GM10248 (cell line): Measurements from ENCODE around the gene TTC9C.
"Not testable (repeated sequence)": the region's sequence is repeated elsewhere in the genome, so short reads cannot be mapped to it uniquely, and the experiment has no call there.

Experiments used
- CTCF ChIA-PET: fragments of 300-600 bp; sonication (Branson Sonifier 250); formaldehyde crosslinking; extraction: SDS; loops from one replicate; lab custom pipeline; 2021; ENCODE audit warnings: antibody characterized with exemption; lab: Yijun Ruan, JAX
- POLR2A ChIA-PET: fragments of 350-650 bp; sonication (Branson Sonifier 250); formaldehyde crosslinking; extraction: SDS; loops from one replicate; lab custom pipeline; 2020; ENCODE audit warnings: antibody characterized with exemption; lab: Yijun Ruan, JAX
- DNase-seq: peaks from one replicate; pipeline ENCODE4 v3.0.0; 2012; ENCODE audit errors: extremely low spot score
- TF ChIP-seq, protein P1 (sequence below): IDR thresholded peaks from 2 replicates; pipeline ENCODE4 v1.5.1; 2012; ENCODE audit warnings: mild to moderate bottlenecking, low read depth; ENCODE audit errors: extremely low read depth, missing control alignments, control extremely low read depth

Gene TTC9C

DNA sequence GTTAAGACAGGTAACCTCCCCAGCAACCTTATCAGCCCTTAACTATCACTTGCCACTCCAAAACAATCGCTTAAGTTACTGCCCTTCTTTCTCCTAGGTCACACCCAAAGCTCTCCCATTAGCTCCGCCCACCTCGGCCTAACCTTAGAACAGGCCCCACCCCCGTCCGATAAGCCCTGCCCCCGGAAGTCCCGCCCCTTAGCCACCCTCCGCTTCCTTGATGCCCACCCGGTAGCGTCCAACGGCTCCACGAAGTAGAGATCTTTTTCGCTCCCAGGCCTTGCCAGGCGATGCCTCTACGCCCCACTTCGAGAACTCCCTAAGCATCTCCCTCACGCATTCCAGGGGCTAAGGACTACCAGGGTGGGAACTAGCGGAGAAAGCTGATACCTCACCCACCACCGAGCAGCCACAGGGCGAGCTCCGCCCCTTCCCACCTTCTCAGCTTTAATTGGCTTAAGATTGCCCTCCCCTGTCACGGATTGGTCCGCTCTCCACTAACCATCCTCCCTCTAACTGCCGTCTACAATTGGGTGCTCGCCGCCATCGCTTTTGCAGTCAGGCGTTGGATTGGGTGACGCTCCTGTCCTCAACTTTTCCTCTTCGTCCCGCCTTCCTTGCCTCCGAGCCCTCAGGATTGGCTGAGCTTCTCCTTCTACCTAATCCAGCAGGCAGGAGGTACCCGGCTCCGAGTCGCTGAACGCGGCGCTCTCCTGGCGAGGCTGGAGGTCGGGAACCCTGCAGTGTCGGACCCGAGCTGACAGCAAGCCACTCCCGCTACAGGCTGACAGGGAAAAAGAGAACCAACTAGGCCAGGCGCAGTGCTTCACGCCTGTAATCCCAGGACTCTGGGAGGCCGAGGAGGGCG lies 25.7 kb downstream of the TTC9C start, which contains the start of gene ZBTB3:
TSS of gene ZBTB3 (minus strand) at position 425 of the 868 bp plus-strand sequence. CDS start 496 bp downstream, outside the sequence.
- TF ChIP-seq, protein P1, sequence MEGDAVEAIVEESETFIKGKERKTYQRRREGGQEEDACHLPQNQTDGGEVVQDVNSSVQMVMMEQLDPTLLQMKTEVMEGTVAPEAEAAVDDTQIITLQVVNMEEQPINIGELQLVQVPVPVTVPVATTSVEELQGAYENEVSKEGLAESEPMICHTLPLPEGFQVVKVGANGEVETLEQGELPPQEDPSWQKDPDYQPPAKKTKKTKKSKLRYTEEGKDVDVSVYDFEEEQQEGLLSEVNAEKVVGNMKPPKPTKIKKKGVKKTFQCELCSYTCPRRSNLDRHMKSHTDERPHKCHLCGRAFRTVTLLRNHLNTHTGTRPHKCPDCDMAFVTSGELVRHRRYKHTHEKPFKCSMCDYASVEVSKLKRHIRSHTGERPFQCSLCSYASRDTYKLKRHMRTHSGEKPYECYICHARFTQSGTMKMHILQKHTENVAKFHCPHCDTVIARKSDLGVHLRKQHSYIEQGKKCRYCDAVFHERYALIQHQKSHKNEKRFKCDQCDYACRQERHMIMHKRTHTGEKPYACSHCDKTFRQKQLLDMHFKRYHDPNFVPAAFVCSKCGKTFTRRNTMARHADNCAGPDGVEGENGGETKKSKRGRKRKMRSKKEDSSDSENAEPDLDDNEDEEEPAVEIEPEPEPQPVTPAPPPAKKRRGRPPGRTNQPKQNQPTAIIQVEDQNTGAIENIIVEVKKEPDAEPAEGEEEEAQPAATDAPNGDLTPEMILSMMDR, result no peak
- ChIA-PET POLR2A (interaction anchor here (0.6 to 2.6 kb wide), 20 partner anchors 8 to 180 kb away, joined by 3 to 27 read pairs (median 4); partner anchors contain the start of genes C11orf98, CSKMT, EEF1G and HNRNPUL2), CTCF (interaction anchor here (0.8 to 5.5 kb wide), 16 partner anchors 8 to 329 kb away, joined by 3 to 46 read pairs (median 5); partner anchors contain the start of genes HNRNPUL2, POLR2G, SLC3A2 and TAF6L)
- peak; percentile 96 for DNase-seq

GRCh38 chr11:62755086-62755615 lies 26.9 kb downstream of the TTC9C start:
- TF ChIP-seq, protein P1, result no peak
- no peak for DNase-seq
- POLR2A ChIA-PET, result interaction anchor here (0.6 to 2.0 kb wide), 3 partner anchors 9 to 120 kb away, joined by 4 to 9 read pairs (median 5); partner anchors contain the start of gene TAF6L
- CTCF ChIA-PET, result interaction anchor here (1.6 to 5.5 kb wide), 4 partner anchors 13 to 32 kb away, joined by 6 to 46 read pairs (median 22); partner anchors contain the start of genes TAF6L and TMEM179B

- TF ChIP-seq, protein P1, result no peak
- DNase-seq, result no peak
- ChIA-PET CTCF (interaction anchor here (0.9 to 2.4 kb wide), 5 partner anchors 10 to 165 kb away, joined by 3 to 18 read pairs (median 3); partner anchors contain the start of genes C11orf98 and TAF6L), POLR2A (no interaction called here)
Measured at GRCh38 chr11:62757846-62758788, 29.8 kb downstream of the TTC9C start.

GRCh38 chr11:62760867-62761227 lies 32.6 kb downstream of the TTC9C start:
- CTCF ChIA-PET, result interaction anchor here (1.9 to 4.7 kb wide), 4 partner anchors 7 to 101 kb away, joined by 8 to 29 read pairs (median 15); partner anchors contain the start of genes TAF6L, TMEM179B and ZBTB3
- POLR2A ChIA-PET, result interaction anchor here (0.6 to 1.5 kb wide), 9 partner anchors 8 to 187 kb away, joined by 3 to 11 read pairs (median 4); partner anchors contain the start of genes EEF1G, HNRNPUL2, STX5 and TAF6L
- DNase-seq, result not testable (repeated sequence)

DNA sequence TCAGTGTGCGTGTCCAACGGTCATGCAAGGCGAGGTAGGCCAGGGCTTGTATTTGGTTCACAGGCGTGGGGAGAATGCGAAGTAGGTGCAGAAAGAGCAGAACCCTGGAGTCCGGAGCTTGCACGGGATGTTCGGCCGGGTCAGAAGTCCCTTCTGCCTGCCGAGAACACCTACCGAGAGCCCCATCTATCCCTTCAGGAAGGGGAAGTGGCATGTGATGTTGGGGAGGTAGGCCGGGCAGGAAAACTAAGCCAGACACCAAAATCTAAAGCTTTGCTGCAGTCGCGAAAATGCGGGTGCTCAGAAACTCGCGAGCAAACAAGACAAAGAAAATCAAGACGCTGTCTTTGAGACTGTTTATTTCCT lies 42.5 kb downstream of the TTC9C start:
- CTCF ChIA-PET, result interaction anchor here (0.8 to 12.6 kb wide), 16 partner anchors 9 to 177 kb away, joined by 3 to 159 read pairs (median 4); partner anchors contain the start of genes HNRNPUL2, POLR2G, TMEM179B and ZBTB3
- TF ChIP-seq, protein P1, result no peak

More for the DNA sequence above, 42.5 kb downstream of the TTC9C start:
- no peak for DNase-seq
- POLR2A ChIA-PET, result interaction anchor here (0.6 to 3.5 kb wide), 8 partner anchors 10 to 179 kb away, joined by 3 to 21 read pairs (median 8); partner anchors contain the start of genes C11orf98, CSKMT, TMEM179B and TUT1
